SU-DHL-6 (cell line): ENCODE measurements around the gene PTCH1.

ENCODE experiments used
- EZH2phosphoT487 ChIP-seq: fragments of 200-600 bp; sonication (generic), shearing (Covaris generic); conservative IDR thresholded peaks from 2 replicates; pipeline ENCODE4 v1.6.1; 2018; ENCODE audit warnings: mild to moderate bottlenecking, antibody characterized with exemption, low read length, moderate library complexity, mixed read lengths
- TF ChIP-seq, protein P1 (sequence below): fragments of 200-600 bp; sonication (generic); IDR thresholded peaks from one replicate; pipeline ENCODE4 v1.5.1; 2017; ENCODE audit warnings: antibody characterized with exemption, mild to moderate bottlenecking, low read length, moderate library complexity; ENCODE audit not compliant: insufficient read depth, poor library complexity, severe bottlenecking

DNA sequence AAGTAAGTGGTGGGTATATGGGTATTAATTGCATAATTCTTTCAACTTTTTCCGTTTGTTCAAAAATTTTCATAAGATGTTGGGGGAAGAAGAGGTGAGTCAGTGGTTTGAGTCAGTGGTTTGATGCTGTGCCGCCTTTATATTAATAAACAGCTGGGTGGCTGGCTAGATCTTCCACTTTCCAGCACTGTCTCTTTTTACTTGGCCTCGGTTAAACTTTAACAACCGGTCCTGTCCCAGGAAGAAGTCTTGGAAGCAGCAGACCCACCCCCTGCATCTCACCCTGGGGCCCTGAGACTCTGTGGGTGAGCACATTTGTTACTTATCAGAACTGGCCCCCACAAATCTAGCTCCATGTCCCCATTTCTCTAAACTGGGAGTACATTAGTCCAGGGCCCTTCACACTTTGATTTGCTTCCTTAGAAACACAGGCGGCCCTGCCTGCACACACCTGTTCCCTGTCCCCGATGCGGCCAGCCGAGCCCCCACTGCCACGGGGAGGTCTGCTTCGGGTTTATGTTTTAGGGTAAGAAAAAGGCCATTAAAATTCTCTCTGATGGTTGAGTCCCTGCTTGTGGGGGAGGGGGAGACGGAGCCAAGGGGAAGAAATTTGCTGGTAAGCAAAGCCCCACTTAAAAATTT is 90.7 kb downstream of the PTCH1 start:
- TF ChIP-seq, protein P1, sequence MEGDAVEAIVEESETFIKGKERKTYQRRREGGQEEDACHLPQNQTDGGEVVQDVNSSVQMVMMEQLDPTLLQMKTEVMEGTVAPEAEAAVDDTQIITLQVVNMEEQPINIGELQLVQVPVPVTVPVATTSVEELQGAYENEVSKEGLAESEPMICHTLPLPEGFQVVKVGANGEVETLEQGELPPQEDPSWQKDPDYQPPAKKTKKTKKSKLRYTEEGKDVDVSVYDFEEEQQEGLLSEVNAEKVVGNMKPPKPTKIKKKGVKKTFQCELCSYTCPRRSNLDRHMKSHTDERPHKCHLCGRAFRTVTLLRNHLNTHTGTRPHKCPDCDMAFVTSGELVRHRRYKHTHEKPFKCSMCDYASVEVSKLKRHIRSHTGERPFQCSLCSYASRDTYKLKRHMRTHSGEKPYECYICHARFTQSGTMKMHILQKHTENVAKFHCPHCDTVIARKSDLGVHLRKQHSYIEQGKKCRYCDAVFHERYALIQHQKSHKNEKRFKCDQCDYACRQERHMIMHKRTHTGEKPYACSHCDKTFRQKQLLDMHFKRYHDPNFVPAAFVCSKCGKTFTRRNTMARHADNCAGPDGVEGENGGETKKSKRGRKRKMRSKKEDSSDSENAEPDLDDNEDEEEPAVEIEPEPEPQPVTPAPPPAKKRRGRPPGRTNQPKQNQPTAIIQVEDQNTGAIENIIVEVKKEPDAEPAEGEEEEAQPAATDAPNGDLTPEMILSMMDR, result no peak
- no peak for TF ChIP-seq EZH2phosphoT487
